ENCODE measurements around the gene STK17B. TPM values are rescaled to one million over a fixed set of nuclear protein-coding genes. Genes with fewer than 3 reads are reported as not detected.
"Not testable (repeated sequence)": the region's sequence is repeated elsewhere in the genome, so short reads cannot be mapped to it uniquely, and the experiment has no call there.

STK17B gene
- total RNA-seq, 2 experiments from 2014 or later = 237 to 250 TPM

DNA sequence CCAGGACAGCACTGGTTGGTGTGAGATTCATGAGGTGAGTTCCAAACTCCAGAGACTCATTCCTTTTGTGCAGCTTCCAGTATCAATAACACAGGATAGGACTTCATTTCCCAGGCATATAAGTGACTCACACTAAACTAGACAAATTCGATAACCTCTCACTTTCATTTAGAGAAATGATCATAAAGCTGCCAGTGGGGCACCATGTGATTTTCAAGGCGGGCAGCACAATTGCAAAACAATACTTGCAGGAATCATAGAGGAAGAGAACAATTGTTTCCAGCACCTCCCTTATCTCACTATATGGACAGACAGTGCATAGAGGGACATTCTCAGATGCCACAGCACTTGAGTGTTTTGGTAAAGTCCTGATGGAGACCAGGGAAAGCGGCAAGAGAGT lies 71.5 kb downstream of the STK17B start:
- ChIA-PET POLR2A (no interaction called here), CTCF (interaction anchor here (1.0 to 1.1 kb wide), 2 partner anchors 23 to 33 kb away, joined by 3 to 4 read pairs; no protein-coding TSS in a partner anchor)
- ATAC-seq (no peak), DNase-seq (no peak)
- Mint-ChIP-seq H3K36me3 (ENCODE audit: low read depth) (no peaks in the 10 kb centered on the region), H3K27me3 (no peaks in the 10 kb centered on the region), H3K4me1 (ENCODE audit: low read depth) (peaks cover 24% of the 10 kb centered on the region), H3K9me3 (peaks cover 2% of the 10 kb centered on the region), H3K27ac (no peak overlapping the region), H3K4me3 (no peak overlapping the region)
- intact Hi-C loops (cut with micrococcal nuclease) = loop anchor here (5.0 kb wide), 1 partner anchor 42 kb away; no protein-coding TSS in a partner anchor
- TF ChIP-seq, protein P1, sequence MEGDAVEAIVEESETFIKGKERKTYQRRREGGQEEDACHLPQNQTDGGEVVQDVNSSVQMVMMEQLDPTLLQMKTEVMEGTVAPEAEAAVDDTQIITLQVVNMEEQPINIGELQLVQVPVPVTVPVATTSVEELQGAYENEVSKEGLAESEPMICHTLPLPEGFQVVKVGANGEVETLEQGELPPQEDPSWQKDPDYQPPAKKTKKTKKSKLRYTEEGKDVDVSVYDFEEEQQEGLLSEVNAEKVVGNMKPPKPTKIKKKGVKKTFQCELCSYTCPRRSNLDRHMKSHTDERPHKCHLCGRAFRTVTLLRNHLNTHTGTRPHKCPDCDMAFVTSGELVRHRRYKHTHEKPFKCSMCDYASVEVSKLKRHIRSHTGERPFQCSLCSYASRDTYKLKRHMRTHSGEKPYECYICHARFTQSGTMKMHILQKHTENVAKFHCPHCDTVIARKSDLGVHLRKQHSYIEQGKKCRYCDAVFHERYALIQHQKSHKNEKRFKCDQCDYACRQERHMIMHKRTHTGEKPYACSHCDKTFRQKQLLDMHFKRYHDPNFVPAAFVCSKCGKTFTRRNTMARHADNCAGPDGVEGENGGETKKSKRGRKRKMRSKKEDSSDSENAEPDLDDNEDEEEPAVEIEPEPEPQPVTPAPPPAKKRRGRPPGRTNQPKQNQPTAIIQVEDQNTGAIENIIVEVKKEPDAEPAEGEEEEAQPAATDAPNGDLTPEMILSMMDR (IDR thresholded peaks at IDR 0.05) = no peak

DNA sequence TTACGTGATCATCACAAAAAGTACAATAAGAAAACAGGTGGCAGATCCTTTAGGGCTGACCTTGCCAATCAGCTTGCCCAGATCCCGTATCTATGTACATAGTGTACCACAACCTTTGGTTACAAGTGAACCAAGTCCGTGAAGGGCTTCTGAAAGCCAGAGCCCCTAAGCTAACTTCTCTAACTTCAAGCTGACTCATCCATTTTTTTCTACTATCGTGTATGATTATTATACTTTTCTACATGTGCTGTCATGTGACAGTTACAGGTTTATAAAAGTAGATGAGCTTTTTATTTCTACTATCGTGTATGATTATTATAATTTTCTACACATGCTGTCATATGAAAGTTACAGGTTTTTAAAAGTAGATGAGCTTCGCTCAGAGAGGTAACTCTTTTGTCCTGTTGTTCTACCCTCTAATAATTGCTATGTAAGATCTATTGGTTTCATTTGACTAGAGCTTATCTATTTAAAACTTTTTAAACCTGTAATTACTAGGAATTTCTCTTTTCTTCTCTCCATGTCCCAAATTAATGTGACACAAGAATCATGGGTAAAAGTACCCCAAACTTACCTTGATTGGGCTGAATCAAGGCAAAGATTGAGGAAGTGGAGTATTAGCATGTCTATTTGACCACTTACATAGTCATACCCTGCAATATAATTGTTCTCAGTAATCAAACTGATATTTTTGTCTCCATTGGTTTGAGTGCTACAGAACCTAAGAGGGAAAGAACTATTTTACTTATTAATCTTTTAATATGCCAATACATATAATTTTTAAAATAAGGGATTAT lies 73.3 kb downstream of the STK17B start:
- Mint-ChIP-seq H3K9me3 (peaks cover 13% of the 10 kb centered on the region), H3K27me3 (no peaks in the 10 kb centered on the region), H3K36me3 (ENCODE audit: low read depth) (peaks cover 4% of the 10 kb centered on the region), H3K27ac (no peak overlapping the region), H3K4me1 (ENCODE audit: low read depth) (peaks cover 22% of the 10 kb centered on the region), H3K4me3 (no peak overlapping the region)
- intact Hi-C loops (cut with micrococcal nuclease) = no loop called here
- TF ChIP-seq, protein P1 (IDR thresholded peaks at IDR 0.05) = no peak
- DNase-seq = no peak
- POLR2A ChIA-PET = no interaction called here
- no peak for ATAC-seq
- CTCF ChIA-PET = interaction anchor here (0.7 to 3.6 kb wide), 3 partner anchors 19 to 200 kb away, joined by 3 to 28 read pairs (median 3); no protein-coding TSS in a partner anchor

DNA sequence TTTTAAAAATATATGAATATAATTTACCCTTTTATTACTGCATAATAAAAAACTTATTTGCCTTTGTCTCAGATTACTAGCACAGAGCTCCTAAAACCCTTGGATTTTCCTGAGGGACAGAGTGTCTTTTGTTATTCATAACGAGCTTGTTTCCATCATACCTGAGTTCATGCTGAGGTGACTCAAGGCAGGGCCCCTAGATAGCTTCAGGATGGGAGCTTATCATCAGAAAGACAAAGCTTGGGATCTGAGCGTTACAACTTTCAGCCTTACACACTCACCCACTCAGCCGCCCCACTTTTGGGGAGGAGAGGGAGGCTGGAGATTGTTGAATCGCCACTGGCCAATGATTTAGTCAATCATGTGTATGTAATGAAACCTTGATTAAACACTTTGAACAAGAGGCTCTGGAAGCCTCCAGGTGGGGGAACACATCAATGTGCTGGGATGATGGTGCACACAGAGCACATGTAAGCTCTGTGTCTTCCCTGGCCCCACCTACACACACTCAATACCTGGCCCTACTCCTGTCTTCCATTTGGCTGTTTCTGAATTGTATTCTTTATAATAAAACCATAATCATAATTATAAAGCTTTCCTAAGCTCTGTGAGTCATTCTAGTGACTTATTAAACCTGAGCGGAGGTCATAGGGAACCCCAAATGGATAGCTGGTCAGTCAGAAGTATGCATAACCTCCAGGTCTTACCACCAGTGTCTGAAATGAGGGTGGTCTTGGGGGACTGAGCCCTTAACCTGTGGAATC lies 74.2 kb downstream of the STK17B start:
- TF ChIP-seq, protein P1 (IDR thresholded peaks at IDR 0.05) = no peak
- Mint-ChIP-seq H3K27me3 (no peaks in the 10 kb centered on the region), H3K4me1 (ENCODE audit: low read depth) (peaks cover 16% of the 10 kb centered on the region), H3K4me3 (no peak overlapping the region), H3K36me3 (ENCODE audit: low read depth) (peaks cover 4% of the 10 kb centered on the region), H3K9me3 (peaks cover 13% of the 10 kb centered on the region), H3K27ac (no peak overlapping the region)
- DNase-seq (no peak), ATAC-seq (no peak)
- intact Hi-C loops (cut with micrococcal nuclease) = no loop called here
- ChIA-PET CTCF (interaction anchor here (0.7 to 3.6 kb wide), 3 partner anchors 18 to 356 kb away, joined by 3 to 28 read pairs (median 3); no protein-coding TSS in a partner anchor), POLR2A (no interaction called here)

DNA sequence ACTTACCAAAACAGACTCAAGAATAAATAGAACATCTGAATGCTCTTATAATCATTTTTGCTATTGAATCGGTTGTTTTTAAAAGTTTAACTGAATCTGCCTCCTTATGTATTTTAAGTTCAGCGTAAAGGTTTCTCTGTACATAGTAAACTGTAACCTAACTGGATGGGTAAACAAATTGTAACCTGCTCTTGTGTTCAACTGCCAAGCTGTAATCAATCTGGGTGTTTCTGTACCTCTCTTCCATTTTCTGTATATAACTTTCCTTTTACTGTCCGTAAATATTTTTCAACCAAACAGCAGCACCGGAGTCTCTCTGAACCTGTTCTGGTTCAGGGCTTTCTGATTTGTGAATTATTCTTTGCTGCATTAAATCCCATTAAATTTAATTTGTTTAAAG lies 75.1 kb downstream of the STK17B start:
- Mint-ChIP-seq H3K4me3 (no peak overlapping the region), H3K27ac (no peak overlapping the region), H3K27me3 (no peaks in the 10 kb centered on the region), H3K36me3 (ENCODE audit: low read depth) (peaks cover 4% of the 10 kb centered on the region), H3K4me1 (ENCODE audit: low read depth) (peaks cover 7% of the 10 kb centered on the region), H3K9me3 (peaks cover 16% of the 10 kb centered on the region)
- POLR2A ChIA-PET = no interaction called here
- intact Hi-C loops (cut with micrococcal nuclease) = no loop called here
- CTCF ChIA-PET = interaction anchor here (1.0 to 3.6 kb wide), 2 partner anchors 18 to 357 kb away, joined by 3 to 28 read pairs; no protein-coding TSS in a partner anchor
- TF ChIP-seq, protein P1 (IDR thresholded peaks at IDR 0.05) = no peak
- no peak for DNase-seq
- ATAC-seq = no peak

DNA sequence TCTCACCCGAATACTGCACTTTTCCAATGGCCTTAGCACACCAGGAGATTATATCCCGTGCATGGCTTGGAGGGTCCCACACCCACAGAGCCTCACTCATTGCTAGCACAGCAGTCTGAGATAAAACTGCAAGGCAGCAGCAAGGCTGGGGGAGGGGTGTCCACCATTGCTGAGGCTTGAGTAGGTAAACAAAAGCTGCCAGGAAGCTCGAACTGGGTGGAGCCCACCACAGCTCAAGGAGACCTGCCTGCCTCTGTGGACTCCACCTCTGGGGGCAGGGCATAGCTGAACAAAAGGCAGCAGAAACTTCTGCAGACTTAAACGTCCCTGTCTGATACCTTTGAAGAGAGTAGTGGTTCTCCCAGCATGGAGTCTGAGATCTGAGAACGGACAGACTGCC lies 81.9 kb downstream of the STK17B start:
- DNase-seq = not testable (repeated sequence)

More for the DNA sequence above, 81.9 kb downstream of the STK17B start:
- H3K27ac Mint-ChIP-seq; intact Hi-C loops (cut with micrococcal nuclease); H3K36me3 Mint-ChIP-seq (ENCODE audit: low read depth); ATAC-seq; H3K27me3 Mint-ChIP-seq; H3K4me3 Mint-ChIP-seq; POLR2A ChIA-PET: not testable (repeated sequence)
- Mint-ChIP-seq H3K4me1 (ENCODE audit: low read depth) (peaks cover 11% of the 10 kb centered on the region), H3K9me3 (peaks cover 23% of the 10 kb centered on the region)
- CTCF ChIA-PET = interaction anchor here (1.3 kb wide), 1 partner anchor 11 kb away, joined by 4 read pairs; no protein-coding TSS in a partner anchor

Measured in activated CD8-positive, alpha-beta T cell treated with anti-CD3 and anti-CD28 coated beads for 36 hours (primary cell).